GM12878 (cell line): Measurements from ENCODE around the gene PNMA1. TPM values are rescaled to one million over a fixed set of nuclear protein-coding genes. Genes with fewer than 3 reads are reported as not detected.

Experiments used
- ATAC-seq: fragments of 200-7000 bp; cut with Tn5 transposase; 3 replicates; pipeline ENCODE4 v1.9.1; 2020; ENCODE audit warnings: mild to moderate bottlenecking, moderate library complexity
- BruUV-seq: library from RNA; stranded (reverse); fragments of 400-500 nt; replicated peaks from 2 replicates; lab custom pipeline; 2021; lab: Mats Ljungman, UMichigan
- CTCF ChIA-PET: fragments of 300-600 bp; sonication (Branson Sonifier 250); formaldehyde crosslinking; extraction: SDS; loops from one replicate; lab custom pipeline; 2021; ENCODE audit warnings: inconsistent platforms; lab: Yijun Ruan, JAX
- POLR2A ChIA-PET: fragments of 350-600 bp; formaldehyde crosslinking; extraction: SDS; loops from one replicate; lab custom pipeline; 2021; ENCODE audit warnings: inconsistent platforms; lab: Charles Lee
- RAD21 ChIA-PET: fragments of 300-600 bp; sonication (Branson Sonifier 250); formaldehyde crosslinking; loops from one replicate; lab custom pipeline; 2023; ENCODE audit warnings: antibody characterized with exemption; ENCODE audit not compliant: unreplicated experiment; lab: Charles Lee
- SMC1A ChIA-PET: fragments of 300-600 bp; sonication (Branson Sonifier 250); formaldehyde crosslinking; loops from one replicate; lab custom pipeline; 2023; ENCODE audit not compliant: unreplicated experiment, uncharacterized antibody; lab: Charles Lee
- DNase-seq: peaks from one replicate; pipeline ENCODE4 v3.0.0-alpha.2; 2011; ENCODE audit warnings: low read depth, low spot score
- FAIRE-seq: peaks from 3 replicates; lab custom pipeline; 2011; peaks lifted over from hg19 to GRCh38; lab: Jason Lieb, UNC
- H2AFZ ChIP-seq: 2 replicates; pipeline ENCODE4 v1.6.0; 2011; ENCODE audit warnings: low read depth, low read length, control low read depth; ENCODE audit not compliant: control insufficient read depth
- H3K27ac ChIP-seq: 2 replicates; pipeline ENCODE4 v1.5.1; 2011; ENCODE audit warnings: control low read depth; ENCODE audit not compliant: control insufficient read depth, insufficient read depth
- H3K27me3 ChIP-seq, 2 experiments: replicated peaks in 1 of 2; 2 replicates each; pipeline versions ENCODE4 v1.6.0 to v1.6.1; 2011; ENCODE audit warnings: low read length in 1 of 2; ENCODE audit not compliant: control insufficient read depth in 2 of 2, insufficient read depth in 2 of 2
- H3K36me3 ChIP-seq, 2 experiments: 2 replicates each; pipeline ENCODE4 v1.5.1; 2011; ENCODE audit warnings: low read length in 1 of 2; ENCODE audit not compliant: control insufficient read depth in 2 of 2, insufficient read depth in 2 of 2
- H3K4me1 ChIP-seq: 2 replicates; pipeline ENCODE4 v1.6.1; 2011; ENCODE audit warnings: mild to moderate bottlenecking, low read length, moderate library complexity, mixed read lengths; ENCODE audit not compliant: control insufficient read depth, insufficient read depth
- H3K4me2 ChIP-seq: 2 replicates; pipeline ENCODE4 v1.6.0; 2011; ENCODE audit warnings: control low read depth; ENCODE audit not compliant: control insufficient read depth, insufficient read depth
- H3K4me3 ChIP-seq: fragments of 200-600 bp; sonication (generic); 2 replicates; pipeline ENCODE4 v1.5.1; 2016
- H3K79me2 ChIP-seq: 2 replicates; pipeline ENCODE4 v1.6.0; 2011; ENCODE audit warnings: low read length; ENCODE audit not compliant: control insufficient read depth, insufficient read depth
- H3K9ac ChIP-seq: 2 replicates; pipeline ENCODE4 v1.8.0; 2011; ENCODE audit warnings: low read length, control low read depth, mixed read lengths; ENCODE audit not compliant: control insufficient read depth, insufficient read depth
- H3K9me3 ChIP-seq: replicated peaks from 3 replicates; pipeline ENCODE4 v1.5.1; 2011; ENCODE audit warnings: mild to moderate bottlenecking, low read length; ENCODE audit not compliant: control insufficient read depth, insufficient read depth
- H4K20me1 ChIP-seq: 2 replicates; pipeline ENCODE4 v1.6.0; 2011; ENCODE audit not compliant: control insufficient read depth, insufficient read depth
- CBX5 ChIP-seq: sonication (generic); IDR thresholded peaks from 2 replicates; pipeline ENCODE4 v1.6.1; 2016; ENCODE audit warnings: low read depth, moderate library complexity, mild to moderate bottlenecking, inconsistent platforms
- CREB1 ChIP-seq: IDR thresholded peaks from 2 replicates; pipeline ENCODE4 v1.6.1; 2012; ENCODE audit warnings: low read depth, mild to moderate bottlenecking, inconsistent platforms
- FOXK2 ChIP-seq: fragments of 450-650 bp; IDR thresholded peaks from 2 replicates; pipeline ENCODE4 v1.6.1; 2017; ENCODE audit warnings: mild to moderate bottlenecking, moderate library complexity
- GABPA ChIP-seq: IDR thresholded peaks from 2 replicates; pipeline ENCODE4 v1.6.1; 2014; ENCODE audit warnings: antibody characterized with exemption, low read depth, mild to moderate bottlenecking, inconsistent platforms
- NR2F1 ChIP-seq: fragments of 450-650 bp; conservative IDR thresholded peaks from 2 replicates; pipeline ENCODE4 v1.6.1; 2017; ENCODE audit warnings: mild to moderate bottlenecking
- POLR2AphosphoS2 ChIP-seq: IDR thresholded peaks from 2 replicates; pipeline ENCODE4 v1.6.1; 2011; ENCODE audit warnings: low read depth, mild to moderate bottlenecking, low read length, improper control_type of control experiment, moderate library complexity
- SMAD1 ChIP-seq: fragments of 450-650 bp; IDR thresholded peaks from 2 replicates; pipeline ENCODE4 v1.6.1; 2018; ENCODE audit warnings: mild to moderate bottlenecking, low read depth; ENCODE audit not compliant: partially characterized antibody
- SMARCA5 ChIP-seq: fragments of 450-650 bp; IDR thresholded peaks from 2 replicates; pipeline ENCODE4 v1.6.1; 2017; ENCODE audit warnings: mild to moderate bottlenecking
- SMC3 ChIP-seq: IDR thresholded peaks from 2 replicates; pipeline ENCODE4 v1.6.1; 2011; ENCODE audit warnings: low read length, improper control_type of control experiment, borderline replicate concordance
- WGBS: methylation state at CpG from one replicate; pipeline ENCODE4 v1.1.6; 2016; ENCODE audit warnings: low lambda C conversion rate; ENCODE audit not compliant: insufficient replicate concordance, insufficient coverage; ENCODE audit errors: missing lambda C conversion rate; 5-methylcytosine and 5-hydroxymethylcytosine counted together
- in situ Hi-C: fragments of 300-500 bp; cut with MboI; formaldehyde crosslinking; loops from 9 replicates; pipeline ENCODE4 v1.14.3; 2018; ENCODE audit warnings: mixed read lengths
- intact Hi-C: fragments of 100-400 bp; cut with micrococcal nuclease; formaldehyde crosslinking; loops from one replicate; pipeline ENCODE4 v1.14.2; 2022; ENCODE audit not compliant: unreplicated experiment
- polyA plus RNA-seq, 11 experiments: library from polyadenylated mRNA; depleted of rRNA in 4 of 11; unstranded in 6 of 11; stranded (reverse) in 5 of 11; fragments of >200 nt; fragmentation: Nextera tagmentation in 4 of 11; fragmentation: Illumina TruSeq in 1 of 11; extraction: Ambion mirVana in 4 of 11; extraction: Trizol in 1 of 11; gene quantifications; 1 replicate in 1 of 11; 2 replicates in 10 of 11; pipeline versions ENCODE4 v1.2.1 to v1.2.3, GENCODE V29; 2011 to 2016; ENCODE audit warnings: inconsistent platforms in 2 of 11, missing spikeins in 2 of 11, low read depth in 1 of 11
- total RNA-seq, 4 experiments: library from RNA; depleted of rRNA in 3 of 4; stranded (reverse); fragments of >200 nt in 3 of 4; fragmentation: Illumina TruSeq in 1 of 4; extraction: Trizol in 1 of 4; gene quantifications; 2 replicates each; pipeline versions ENCODE4 v1.2.1 to v1.2.3, GENCODE V29; 2013 to 2021
- TF ChIP-seq, protein P1 (sequence below): IDR thresholded peaks from 2 replicates; pipeline ENCODE4 v1.6.1; 2011; ENCODE audit warnings: borderline replicate concordance, low read depth, mild to moderate bottlenecking, moderate library complexity, mixed read lengths, low read length; ENCODE audit not compliant: insufficient read depth; ENCODE audit errors: extremely low read length
- TF ChIP-seq, protein P2 (sequence below): fragments of 450-650 bp; IDR thresholded peaks from 2 replicates; pipeline ENCODE4 v1.6.1; 2018; ENCODE audit warnings: borderline replicate concordance, mild to moderate bottlenecking; ENCODE audit not compliant: partially characterized antibody
- TF ChIP-seq, protein P3 (sequence below), 3 experiments: IDR thresholded peaks in 2 of 3; conservative IDR thresholded peaks in 1 of 3; 2 replicates each; pipeline ENCODE4 v1.5.1; 2011; ENCODE audit warnings: low read depth in 3 of 3, low read length in 3 of 3, mild to moderate bottlenecking in 3 of 3, control low read depth in 2 of 3, moderate library complexity in 2 of 3, inconsistent platforms in 1 of 3, mixed read lengths in 1 of 3; ENCODE audit not compliant: control insufficient read depth in 2 of 3, insufficient read depth in 1 of 3; ENCODE audit errors: extremely low read depth in 1 of 3
- TF ChIP-seq, protein P4 (sequence below): fragments of 450-650 bp; IDR thresholded peaks from 2 replicates; pipeline ENCODE4 v1.6.1; 2014; ENCODE audit warnings: mild to moderate bottlenecking

PNMA1 gene
- total and polyA plus RNA-seq, 10 of the 15 experiments (the other 5 are each of a cell fraction or from before 2014, with no cell fraction given) = 1.8 to 39.3 (median 11.1) TPM

DNA sequence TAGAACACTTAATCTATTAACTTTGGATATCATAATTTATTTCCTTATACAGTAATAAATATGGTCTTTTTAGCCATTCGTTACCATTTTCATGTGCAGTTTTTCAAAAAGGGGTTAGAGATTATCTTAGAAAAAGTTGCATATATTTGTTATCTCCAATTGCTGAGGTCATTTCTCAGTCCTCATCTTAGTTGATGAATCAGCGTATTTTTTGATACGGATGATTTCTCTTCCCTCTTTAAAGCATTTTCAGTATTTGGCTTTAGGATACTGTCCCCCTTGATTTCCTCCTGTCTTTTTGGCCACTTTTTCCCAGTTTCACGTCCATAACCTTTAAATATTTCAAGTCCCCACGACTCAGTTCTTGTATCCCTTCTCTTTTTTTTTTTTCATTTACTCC, 47.6 kb downstream of the PNMA1 start:
- FAIRE-seq = no peak
- H3K4me2 ChIP-seq = no peak overlapping the region
- ChIA-PET SMC1A (no interaction called here), RAD21 (no interaction called here), CTCF (interaction anchor here (1.0 kb wide), 1 partner anchor 158 kb away, joined by 3 read pairs; no protein-coding TSS in a partner anchor), POLR2A (no interaction called here)
- no peak overlapping the region for H3K4me3 ChIP-seq
- H3K36me3 ChIP-seq = no peaks in the 10 kb centered on the region
- TF ChIP-seq FOXK2 (no peak), POLR2AphosphoS2 (no peak), GABPA (no peak), NR2F1 (no peak), SMC3 (no peak), CBX5 (no peak), SMAD1 (no peak), SMARCA5 (no peak), CREB1 (no peak)
- TF ChIP-seq, protein P1, sequence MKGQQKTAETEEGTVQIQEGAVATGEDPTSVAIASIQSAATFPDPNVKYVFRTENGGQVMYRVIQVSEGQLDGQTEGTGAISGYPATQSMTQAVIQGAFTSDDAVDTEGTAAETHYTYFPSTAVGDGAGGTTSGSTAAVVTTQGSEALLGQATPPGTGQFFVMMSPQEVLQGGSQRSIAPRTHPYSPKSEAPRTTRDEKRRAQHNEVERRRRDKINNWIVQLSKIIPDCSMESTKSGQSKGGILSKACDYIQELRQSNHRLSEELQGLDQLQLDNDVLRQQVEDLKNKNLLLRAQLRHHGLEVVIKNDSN = no peak
- TF ChIP-seq, protein P2, sequence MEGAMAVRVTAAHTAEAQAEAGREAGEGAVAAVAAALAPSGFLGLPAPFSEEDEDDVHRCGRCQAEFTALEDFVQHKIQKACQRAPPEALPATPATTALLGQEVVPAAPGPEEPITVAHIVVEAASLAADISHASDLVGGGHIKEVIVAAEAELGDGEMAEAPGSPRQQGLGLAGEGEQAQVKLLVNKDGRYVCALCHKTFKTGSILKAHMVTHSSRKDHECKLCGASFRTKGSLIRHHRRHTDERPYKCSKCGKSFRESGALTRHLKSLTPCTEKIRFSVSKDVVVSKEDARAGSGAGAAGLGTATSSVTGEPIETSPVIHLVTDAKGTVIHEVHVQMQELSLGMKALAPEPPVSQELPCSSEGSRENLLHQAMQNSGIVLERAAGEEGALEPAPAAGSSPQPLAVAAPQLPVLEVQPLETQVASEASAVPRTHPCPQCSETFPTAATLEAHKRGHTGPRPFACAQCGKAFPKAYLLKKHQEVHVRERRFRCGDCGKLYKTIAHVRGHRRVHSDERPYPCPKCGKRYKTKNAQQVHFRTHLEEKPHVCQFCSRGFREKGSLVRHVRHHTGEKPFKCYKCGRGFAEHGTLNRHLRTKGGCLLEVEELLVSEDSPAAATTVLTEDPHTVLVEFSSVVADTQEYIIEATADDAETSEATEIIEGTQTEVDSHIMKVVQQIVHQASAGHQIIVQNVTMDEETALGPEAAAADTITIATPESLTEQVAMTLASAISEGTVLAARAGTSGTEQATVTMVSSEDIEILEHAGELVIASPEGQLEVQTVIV = no peak
- TF ChIP-seq, protein P3, sequence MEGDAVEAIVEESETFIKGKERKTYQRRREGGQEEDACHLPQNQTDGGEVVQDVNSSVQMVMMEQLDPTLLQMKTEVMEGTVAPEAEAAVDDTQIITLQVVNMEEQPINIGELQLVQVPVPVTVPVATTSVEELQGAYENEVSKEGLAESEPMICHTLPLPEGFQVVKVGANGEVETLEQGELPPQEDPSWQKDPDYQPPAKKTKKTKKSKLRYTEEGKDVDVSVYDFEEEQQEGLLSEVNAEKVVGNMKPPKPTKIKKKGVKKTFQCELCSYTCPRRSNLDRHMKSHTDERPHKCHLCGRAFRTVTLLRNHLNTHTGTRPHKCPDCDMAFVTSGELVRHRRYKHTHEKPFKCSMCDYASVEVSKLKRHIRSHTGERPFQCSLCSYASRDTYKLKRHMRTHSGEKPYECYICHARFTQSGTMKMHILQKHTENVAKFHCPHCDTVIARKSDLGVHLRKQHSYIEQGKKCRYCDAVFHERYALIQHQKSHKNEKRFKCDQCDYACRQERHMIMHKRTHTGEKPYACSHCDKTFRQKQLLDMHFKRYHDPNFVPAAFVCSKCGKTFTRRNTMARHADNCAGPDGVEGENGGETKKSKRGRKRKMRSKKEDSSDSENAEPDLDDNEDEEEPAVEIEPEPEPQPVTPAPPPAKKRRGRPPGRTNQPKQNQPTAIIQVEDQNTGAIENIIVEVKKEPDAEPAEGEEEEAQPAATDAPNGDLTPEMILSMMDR (IDR thresholded peaks at IDR 0.05 in 2 of 3, conservative IDR thresholded peaks at IDR 0.05 in 1 of 3; ENCODE audit: control insufficient read depth in 2 of 3, extremely low read depth in 1 of 3, insufficient read depth in 1 of 3, low read depth in 3 of 3, low read length in 3 of 3) = no peak
- TF ChIP-seq, protein P4, sequence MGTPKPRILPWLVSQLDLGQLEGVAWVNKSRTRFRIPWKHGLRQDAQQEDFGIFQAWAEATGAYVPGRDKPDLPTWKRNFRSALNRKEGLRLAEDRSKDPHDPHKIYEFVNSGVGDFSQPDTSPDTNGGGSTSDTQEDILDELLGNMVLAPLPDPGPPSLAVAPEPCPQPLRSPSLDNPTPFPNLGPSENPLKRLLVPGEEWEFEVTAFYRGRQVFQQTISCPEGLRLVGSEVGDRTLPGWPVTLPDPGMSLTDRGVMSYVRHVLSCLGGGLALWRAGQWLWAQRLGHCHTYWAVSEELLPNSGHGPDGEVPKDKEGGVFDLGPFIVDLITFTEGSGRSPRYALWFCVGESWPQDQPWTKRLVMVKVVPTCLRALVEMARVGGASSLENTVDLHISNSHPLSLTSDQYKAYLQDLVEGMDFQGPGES = no peak
- no peaks in the 10 kb centered on the region for H3K27me3 ChIP-seq
- no peak for DNase-seq
- intact Hi-C loops (no loop called here), in situ Hi-C loops (no loop called here)
- no peak overlapping the region for H3K9ac ChIP-seq
- 75% methylated on average over 5 of the region's 5 CpGs for WGBS
- no peaks in the 10 kb centered on the region for H3K9me3 ChIP-seq
- H3K27ac ChIP-seq = no peak overlapping the region
- BruUV-seq = no TSS peak
- ATAC-seq = no peak
- no peaks in the 10 kb centered on the region; the same call in 1 of the 2 replicates for H3K4me1 ChIP-seq
- no peaks in the 10 kb centered on the region for H4K20me1 ChIP-seq
- H3K79me2 ChIP-seq = no peaks in the 10 kb centered on the region
- H2AFZ ChIP-seq = no peak overlapping the region
